Measurements from ENCODE around the gene TSFM.

Gene TSFM

DNA sequence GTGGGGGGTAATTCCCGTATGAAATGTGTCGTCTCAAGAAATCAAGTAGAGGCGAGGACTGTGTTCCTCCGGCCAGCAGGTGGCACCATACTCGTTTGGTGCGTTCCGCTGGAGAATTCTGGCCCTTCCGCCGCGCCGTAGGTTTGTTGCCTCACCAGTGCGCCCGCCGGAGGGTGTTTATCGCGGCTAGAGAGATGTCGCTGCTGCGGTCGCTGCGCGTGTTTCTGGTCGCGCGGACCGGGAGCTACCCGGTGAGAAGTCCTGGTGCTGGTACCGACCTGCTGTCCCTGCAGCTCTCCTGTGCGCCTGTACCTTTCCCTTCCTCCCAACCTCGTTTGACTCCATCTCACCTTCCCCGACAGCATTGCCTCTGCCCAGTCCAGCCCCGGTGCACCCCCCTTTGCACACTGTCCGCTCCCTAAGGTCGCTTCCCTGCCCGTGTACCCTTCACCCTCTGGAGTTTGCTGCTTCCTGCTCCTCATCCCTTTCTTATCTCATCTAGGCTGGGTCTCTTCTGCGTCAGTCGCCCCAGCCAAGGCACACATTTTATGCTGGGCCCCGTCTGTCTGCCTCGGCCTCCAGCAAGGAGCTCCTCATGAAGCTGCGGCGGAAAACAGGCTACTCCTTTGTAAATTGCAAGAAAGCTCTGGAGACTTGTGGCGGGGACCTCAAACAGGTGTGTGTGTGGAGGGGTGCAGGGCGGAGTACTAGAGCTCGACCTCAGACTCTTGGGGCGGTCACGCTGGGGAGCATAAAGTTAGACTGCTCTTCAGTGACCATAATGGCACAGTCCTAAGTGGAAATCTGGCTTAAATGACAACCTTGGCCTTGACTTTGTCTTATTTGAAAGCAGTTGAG lies at the start of gene TSFM:
Gene TSFM (plus strand): TSS at position 180 of the 858 bp plus-strand sequence. CDS start 15 bp downstream, at position 195.
- DNase-seq = peak; percentile 99

DNA sequence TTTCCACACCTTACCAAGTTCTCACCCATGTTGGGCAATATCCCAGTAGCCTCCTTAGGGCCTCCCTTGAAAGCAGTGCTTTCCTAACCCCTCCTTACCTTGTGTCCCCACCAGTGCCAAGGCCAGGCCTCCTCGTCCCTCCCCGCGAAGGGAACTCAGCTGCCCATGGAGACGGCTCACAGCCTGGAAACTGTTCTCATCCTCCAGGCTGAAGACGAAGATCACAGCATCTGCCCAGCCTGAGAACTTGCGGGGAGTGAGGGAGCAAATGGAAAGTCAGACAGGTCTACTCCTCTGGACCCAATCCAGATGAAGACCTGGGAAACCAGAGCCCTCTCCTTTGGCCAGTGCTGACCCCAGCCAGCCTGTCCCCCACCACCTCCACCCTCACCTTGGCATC lies 48.7 kb upstream of the TSFM start:
- DNase-seq = no peak

- DNase-seq = no peak
These were observed 48.0 kb upstream of the TSFM start for GRCh38 chr12:57734591-57734990.

- no peak for DNase-seq
These were observed 47.3 kb upstream of the TSFM start for GRCh38 chr12:57735198-57735855.

DNA sequence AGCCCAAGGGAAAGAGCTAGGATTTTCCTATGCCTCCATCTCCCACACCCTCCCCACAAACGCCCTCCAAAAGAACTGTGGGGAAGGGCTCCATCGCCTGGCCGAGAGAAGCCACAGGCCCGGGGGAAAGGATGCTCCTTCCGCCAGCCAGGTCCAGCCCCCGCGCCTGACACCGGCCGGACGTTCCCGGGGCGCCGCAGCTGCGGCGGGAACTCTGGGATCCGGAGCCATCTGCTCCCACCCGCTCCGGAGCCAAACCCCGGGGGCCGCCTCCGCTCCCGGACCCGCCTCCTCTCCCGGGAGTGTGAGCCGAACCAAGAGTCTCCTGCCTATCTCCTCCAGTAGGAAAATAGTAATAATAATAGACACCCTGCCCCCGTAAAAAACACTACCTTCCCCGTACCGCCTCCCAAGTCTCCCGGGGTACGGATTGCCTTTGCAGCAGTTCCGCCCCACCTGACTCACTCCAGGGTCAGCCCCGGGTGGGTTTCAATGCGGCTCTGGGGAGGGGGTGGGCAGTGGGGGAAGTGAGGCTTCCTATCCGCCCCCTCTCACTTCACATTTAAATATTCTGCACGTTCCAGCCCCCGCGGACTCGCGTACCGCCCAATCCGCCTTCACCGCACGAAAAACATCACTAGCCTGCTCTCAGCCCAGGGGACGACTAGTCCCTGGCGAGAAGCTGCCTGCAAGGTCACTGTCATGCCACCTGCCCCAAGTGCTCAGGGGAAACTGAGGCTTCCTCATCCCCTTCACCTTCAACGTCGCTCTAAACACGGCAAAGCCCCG lies 46.4 kb upstream of the TSFM start:
- no peak for DNase-seq

GRCh38 chr12:57736741-57737466 lies 45.7 kb upstream of the TSFM start:
- DNase-seq = no peak

DNA sequence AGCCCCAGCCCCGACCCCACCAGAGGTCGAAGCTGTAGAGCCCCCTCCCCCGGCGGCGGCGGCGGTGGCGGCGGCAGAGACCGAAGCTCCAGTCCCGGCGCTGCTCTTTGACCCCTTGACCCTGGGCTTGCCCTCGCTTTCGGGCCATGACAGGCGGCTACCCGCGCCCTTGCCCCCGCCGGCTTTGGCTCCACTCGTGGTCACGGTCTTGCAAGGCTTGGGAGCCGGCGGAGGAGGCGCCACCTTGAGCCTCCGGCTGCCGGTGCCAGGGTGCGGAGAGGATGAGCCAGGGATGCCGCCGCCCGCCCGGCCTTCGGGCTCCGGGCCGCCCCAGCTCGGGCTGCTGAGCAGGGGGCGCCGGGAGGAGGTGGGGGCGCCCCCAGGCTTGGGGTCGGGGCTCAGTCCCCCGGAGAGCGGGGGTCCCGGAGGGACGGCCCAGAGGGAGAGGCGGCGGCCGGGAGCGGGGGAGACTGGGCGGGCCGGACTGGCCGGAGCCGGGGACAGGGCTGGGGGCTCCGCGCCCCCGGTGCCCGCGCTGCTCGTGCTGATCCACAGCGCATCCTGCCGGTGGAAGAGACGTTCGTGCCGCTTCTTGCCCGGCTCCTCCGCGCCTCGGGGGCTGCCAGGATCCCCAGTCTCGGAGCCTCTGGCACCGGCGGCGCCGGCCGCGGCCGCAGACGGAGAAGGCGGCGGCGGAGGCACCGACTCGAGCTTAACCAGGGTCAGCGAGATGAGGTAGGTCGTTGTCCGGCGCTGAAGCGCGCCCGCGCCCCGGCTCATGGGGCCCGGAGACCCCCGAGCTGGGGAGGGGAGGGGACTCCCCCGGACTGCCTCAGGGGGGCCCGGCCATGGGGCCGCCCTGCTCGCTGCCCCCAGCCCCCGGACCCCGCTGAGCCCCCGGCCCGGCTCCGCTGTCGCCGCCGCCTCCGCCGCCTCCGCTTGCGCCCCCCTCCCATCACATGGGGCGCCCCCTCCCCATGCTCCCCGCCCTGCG lies 44.8 kb upstream of the TSFM start:
- DNase-seq = no peak

- DNase-seq = no peak
These were observed 43.8 kb upstream of the TSFM start, which contains the start of gene AGAP2 for GRCh38 chr12:57738661-57739237. Gene AGAP2, minus strand, starts transcription at chr12:57738742. Its CDS starts 496 bp downstream, at chr12:57738246.

DNA sequence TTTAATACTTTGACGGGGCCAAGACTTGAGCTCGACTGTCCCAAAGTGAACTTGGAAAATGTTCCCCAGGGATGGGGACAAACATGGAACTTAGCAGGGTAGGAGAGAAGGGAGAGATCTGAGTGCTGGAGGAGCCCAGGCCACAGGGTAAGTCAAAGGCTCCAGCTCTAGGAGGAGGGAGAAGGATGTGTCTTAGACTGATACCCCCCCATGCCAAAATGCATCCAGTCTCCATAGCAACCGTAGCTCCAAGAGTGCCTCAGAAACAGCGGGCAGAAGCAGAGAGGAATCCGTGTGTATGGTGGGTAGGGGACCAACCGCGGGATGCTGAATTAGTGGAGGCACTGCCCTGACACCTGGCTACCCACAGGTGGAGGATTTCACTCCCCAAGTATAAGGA lies 43.2 kb upstream of the TSFM start:
- no peak for DNase-seq

GRCh38 chr12:57739914-57740538 lies 42.6 kb upstream of the TSFM start:
- no peak for DNase-seq

DNA sequence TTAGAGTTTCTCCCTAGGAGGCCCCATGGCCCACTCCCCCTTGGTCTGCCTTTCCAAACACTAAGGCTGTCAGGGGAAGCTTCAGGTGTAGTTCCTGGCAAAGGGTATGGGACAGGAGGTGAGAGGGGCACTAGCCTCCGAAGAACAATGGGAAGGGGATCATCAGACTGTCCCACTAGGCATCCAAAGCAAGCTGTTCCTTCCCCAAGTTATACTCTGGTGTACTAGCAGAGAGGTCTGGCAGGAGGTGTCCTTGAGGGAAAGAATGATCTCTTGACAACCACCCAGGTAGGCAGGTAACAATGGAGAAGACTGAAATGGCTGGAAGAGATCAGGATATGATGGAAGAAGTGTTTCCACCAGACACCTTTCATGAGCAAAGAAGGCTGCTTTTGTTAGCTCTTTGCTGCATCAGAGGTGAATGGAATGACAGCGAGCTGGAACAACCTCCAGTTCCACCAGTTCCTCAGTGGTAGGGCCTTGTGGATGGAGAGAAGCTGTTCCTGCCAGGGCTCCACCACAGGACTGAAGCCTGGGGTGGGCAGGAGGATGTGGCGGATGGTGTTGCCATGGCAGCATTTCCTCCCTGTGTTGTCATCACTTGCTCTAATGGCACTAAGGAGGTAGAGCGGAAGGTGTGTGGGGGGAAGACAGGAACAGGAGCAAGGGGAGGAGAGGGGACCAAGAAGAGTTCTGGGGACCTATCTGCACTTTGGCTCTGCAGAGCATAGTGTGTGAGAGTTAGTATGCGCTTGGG lies 41.8 kb upstream of the TSFM start:
- peak; percentile 81 for DNase-seq

DNA sequence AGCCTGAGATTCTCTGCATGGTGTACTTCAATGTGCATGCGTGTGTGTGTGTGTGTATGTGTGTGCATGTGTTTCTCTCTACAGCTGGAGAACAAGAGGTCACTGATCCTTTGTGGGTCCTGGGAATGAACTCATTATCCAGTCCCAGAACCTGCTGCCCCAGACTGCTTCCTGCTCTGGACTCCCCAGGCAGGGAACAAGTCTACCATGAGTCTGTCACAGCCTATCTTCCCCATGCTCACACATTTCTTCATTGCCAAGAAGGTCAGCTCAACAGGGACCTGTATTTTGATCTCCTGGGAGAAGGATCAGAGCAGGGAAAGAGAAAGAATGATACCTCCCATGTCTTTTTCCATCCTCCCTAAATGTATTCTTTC lies 41.2 kb upstream of the TSFM start:
- no peak for DNase-seq

DNA sequence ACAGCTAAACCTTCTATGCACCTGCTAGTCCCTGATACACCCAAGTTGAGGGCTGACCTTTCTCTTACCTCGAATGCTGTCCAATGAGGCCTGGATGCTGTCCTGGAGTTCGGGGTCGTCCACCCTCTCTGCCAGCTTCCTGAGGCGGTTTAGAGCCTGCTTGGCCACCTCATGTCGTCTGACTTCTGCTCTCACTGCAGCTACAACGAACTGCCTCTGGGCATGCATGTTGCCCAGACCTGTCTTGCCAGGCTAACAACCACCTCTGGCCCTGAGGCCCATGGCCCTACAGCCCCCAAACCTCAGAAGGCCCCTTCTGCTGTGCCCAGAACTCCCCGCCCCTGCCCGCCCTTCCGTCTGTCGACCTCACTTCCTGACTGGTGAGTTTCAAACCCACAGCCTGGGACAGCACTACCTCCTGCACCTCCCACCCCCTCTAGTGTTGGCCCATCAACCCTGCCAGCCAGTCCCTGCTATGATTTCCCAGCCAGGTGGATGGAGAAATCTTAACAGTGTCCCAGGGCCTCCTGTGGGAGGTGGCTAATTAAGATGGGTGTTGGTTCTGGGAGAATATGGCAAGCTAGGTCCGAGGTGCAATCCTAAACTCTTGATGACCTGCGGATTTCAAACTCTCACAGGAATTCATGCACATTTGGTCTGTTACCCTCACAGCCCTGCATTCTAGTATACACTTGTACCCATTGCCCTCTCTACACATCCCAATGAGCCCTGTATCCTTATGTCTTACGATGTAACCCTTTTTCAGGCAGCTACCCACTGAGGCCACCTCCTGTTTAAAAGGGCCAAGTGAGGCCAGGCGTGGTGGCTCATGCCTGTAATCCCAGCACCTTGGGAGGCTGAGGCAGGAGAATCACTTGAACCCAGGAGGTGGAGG lies 40.5 kb upstream of the TSFM start:
- DNase-seq = peak; percentile 84

- no peak for DNase-seq
These were observed 38.8 kb upstream of the TSFM start for GRCh38 chr12:57743769-57744168.

DNA sequence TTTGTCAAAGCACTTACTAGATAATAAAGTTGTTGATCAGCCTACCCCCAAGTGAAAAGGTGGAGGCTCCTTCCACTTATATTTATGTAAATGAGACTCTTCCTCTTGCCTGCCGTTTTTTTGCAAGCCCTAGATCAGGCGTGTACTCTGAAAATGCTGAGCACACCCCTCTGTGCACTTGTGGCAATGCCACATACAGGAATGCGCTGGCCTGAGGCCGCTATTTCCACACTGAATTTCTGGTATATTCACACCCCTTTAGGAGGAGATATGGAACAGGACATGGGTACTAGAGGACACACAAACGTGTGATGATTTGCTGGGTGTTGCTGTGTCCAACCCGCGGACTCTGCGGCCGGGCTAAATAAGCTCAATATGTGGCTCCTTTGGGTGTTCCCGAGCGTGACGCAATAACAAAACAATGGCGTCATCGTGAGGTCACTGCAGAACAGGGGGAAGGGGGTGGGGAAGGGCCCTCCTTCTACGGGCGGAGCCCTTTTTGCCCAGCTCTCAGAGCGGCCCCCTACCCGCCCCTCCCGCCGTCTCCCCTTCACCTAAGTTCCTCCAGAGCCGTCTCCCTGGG lies 38.3 kb upstream of the TSFM start:
- peak; percentile 91 for DNase-seq

DNA sequence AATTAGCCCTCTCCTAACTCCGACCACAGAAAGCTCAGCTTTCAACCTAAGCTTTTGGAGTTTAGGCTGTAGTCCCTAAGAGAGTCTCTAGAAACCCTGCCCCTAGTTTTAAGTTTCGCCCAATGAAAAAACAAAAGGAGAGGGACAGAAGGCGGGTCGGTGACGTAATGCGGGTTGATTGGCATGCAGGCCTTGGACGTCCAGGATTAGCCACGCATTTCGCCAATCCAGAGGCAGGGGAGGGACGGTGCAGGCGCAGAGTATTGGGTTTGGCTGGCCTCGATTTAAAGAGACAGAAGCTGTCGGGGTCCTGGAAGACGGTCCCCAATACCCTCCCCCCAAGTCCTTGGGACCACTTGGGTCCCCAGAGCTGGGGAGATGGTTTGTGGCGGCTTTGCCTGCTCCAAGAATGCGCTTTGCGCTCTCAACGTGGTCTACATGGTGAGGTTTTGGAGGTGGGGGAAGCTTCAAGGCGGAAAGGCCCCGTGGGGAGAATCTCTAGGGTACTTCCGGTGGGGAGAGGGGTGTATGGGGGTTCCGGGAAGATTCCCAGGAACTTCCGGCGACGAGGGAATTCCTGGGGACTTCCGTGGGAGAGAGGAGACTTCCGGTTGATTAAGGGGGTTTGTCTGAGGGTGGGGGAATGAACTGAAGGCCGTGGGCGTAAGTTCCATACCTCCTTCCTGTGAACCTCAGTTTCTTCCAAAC lies 37.7 kb upstream of the TSFM start, which contains the start of gene TSPAN31:
Gene TSPAN31 (plus strand): TSS at position 263 of the 708 bp plus-strand sequence. CDS start 116 bp downstream, at position 379.
- DNase-seq = peak; percentile 94

DNA sequence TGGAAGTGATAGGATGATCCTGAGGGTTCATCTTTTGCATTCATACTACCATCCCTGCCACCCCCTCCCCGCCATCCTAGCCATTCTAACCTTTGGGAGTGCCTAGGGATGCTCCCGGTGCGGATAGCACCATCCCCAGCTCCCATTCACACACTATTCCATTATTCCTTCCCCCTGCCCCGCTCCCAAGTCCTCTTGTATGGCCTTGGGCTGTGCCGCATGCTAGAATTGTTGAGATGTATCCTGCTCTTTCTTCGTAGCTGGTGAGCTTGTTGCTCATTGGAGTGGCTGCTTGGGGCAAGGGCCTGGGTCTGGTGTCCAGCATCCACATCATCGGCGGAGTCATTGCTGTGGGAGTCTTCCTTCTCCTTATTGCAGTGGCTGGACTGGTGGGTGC lies 37.1 kb upstream of the TSFM start:
- no peak for DNase-seq

All from activated CD8-positive, alpha-beta memory T cell treated with anti-CD3 and anti-CD28 coated beads, Interleukin-2, amount 50 U/mL, for 48 hours (primary cell).